Measurements from ENCODE around the gene CASP7.
"Not testable (repeated sequence)": the region's sequence is repeated elsewhere in the genome, so short reads cannot be mapped to it uniquely, and the experiment has no call there.

CASP7 gene

DNA sequence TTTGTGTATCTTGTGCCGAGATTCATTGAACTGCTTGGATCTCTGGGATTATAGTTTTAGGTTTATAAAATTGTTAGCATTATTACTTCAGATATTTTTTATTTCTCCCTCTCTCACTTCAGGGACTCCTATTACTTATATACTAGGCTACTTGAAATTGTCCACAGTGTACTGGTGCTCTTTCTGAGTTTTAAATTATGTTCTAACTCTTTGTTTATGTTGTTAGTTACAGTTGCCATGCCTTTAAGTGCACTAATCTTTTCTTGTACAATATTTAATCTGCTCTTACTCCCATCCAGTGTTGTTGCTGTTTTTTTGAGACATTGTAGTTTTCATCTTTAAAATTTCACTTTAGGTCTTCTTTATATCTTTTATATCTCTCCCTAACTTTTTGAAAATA lies 84.9 kb downstream of the CASP7 start:
- H3K36me3 ChIP-seq (ENCODE audit: control insufficient read depth in 1 of 2, insufficient read depth in 2 of 2, low read length in 2 of 2): no peaks in the 10 kb centered on the region
- H3K4me3 ChIP-seq (ENCODE audit: low read depth in 1 of 2, low read length in 2 of 2): no peak overlapping the region
- H3K27ac ChIP-seq (ENCODE audit: low read length): no peak overlapping the region
- H3K4me1 ChIP-seq (ENCODE audit: control insufficient read depth in 1 of 2, insufficient read depth in 2 of 2, low read length in 2 of 2): no peaks in the 10 kb centered on the region
- peaks cover 0 to 7% of the 10 kb centered on the region in 2 donors for H3K9me3 ChIP-seq (ENCODE audit: control insufficient read depth in 1 of 2, low read length in 2 of 2)
- H3K27me3 ChIP-seq (ENCODE audit: low read depth, low read length): no peaks in the 10 kb centered on the region

DNA sequence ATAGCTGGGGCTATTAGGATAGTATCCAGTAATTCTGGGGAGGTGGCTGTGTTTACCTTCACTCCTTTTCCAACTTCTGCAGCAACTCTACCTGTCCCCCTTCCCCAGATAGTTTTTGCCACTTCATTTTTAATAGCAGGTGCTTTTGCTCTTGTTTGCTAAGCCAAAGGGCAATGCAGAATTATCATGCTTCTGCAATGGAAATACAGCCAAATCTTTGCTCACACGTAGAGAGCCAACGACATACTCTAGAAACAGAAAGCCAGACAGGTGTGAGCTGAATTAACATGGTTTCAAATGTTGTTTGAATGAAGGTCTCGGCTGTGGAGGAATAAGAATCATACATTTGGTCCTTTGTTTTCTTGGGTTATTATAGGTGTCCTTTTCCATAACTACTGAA lies 86.2 kb downstream of the CASP7 start:
- H3K4me3 ChIP-seq (ENCODE audit: low read depth in 1 of 2, low read length in 2 of 2): no peak overlapping the region
- H3K27ac ChIP-seq (ENCODE audit: low read length): peak overlapping the region; percentile 12
- H3K9me3 ChIP-seq (ENCODE audit: control insufficient read depth in 1 of 2, low read length in 2 of 2): peaks cover 0 to 7% of the 10 kb centered on the region in 2 donors
- no peaks in the 10 kb centered on the region for H3K36me3 ChIP-seq (ENCODE audit: control insufficient read depth in 1 of 2, insufficient read depth in 2 of 2, low read length in 2 of 2)
- no peaks in the 10 kb centered on the region for H3K27me3 ChIP-seq (ENCODE audit: low read depth, low read length)
- H3K4me1 ChIP-seq (ENCODE audit: control insufficient read depth in 1 of 2, insufficient read depth in 2 of 2, low read length in 2 of 2): no peaks in the 10 kb centered on the region

DNA sequence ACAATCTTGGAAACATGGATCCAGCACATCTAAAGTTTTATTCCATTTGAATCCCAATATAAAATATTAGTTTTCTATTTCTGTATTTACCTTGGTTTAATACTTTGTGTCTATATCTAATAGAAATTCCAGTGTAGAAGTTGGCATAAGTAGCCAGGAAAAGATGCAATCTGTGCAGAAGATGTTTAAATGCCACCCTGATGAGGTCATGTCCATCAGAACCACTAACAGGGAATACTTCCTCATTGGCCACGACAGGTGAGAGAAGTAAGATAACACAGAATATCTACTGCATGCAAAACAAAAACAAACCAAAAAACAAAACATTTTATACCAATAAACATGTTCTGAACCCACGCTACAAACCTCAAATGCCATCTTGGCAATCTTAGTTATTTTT lies 87.5 kb downstream of the CASP7 start:
- peaks cover 0 to 7% of the 10 kb centered on the region in 2 donors for H3K9me3 ChIP-seq (ENCODE audit: control insufficient read depth in 1 of 2, low read length in 2 of 2)
- no peaks in the 10 kb centered on the region for H3K36me3 ChIP-seq (ENCODE audit: control insufficient read depth in 1 of 2, insufficient read depth in 2 of 2, low read length in 2 of 2)
- H3K4me1 ChIP-seq (ENCODE audit: control insufficient read depth in 1 of 2, insufficient read depth in 2 of 2, low read length in 2 of 2): no peaks in the 10 kb centered on the region
- H3K27ac ChIP-seq (ENCODE audit: low read length): no peak overlapping the region
- no peaks in the 10 kb centered on the region for H3K27me3 ChIP-seq (ENCODE audit: low read depth, low read length)
- no peak overlapping the region for H3K4me3 ChIP-seq (ENCODE audit: low read depth in 1 of 2, low read length in 2 of 2)

DNA sequence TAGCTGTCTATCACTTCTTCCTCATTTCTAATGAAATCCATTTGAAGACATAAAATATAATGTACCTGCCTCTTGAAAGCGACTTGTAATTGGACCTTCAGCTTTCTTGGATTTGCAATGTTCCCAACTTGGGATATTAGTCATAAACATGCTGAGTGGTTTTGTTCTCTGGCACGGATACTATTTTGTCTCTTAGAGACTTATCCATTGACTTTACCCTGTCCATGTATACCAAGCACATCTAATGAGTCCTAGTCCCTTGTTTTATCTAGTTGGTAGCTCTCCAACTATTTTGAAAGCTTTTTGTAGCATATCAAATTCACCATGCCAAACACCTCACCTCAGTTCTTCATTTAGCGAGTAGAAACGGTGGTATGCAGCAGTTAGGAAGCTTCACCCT lies 90.6 kb downstream of the CASP7 start:
- Histone ChIP-seq H3K9me3 (ENCODE audit: control insufficient read depth in 1 of 2, low read length in 2 of 2) (no peaks in the 10 kb centered on the region), H3K4me1 (ENCODE audit: control insufficient read depth in 1 of 2, insufficient read depth in 2 of 2, low read length in 2 of 2) (no peaks in the 10 kb centered on the region)

DNA sequence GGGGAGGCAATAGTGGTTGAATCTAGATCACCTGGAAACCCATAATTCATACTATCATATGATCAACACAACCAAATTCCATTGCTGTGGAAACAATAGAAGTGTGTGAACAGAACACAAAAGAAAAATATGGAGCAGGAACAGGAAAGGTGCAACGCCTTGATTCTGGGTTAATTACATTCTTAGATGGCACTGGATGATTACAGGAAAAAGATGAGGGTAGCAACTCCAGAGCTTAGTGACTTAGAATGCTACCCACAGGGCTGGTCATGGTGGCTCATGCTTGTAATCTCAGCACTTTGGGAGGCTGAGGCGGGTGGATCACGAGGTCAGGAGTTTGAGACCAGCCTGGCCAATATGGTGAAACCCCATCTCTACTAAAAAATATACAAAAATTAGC lies 91.4 kb downstream of the CASP7 start:
- not testable (repeated sequence) for H3K9me3 ChIP-seq (ENCODE audit: control insufficient read depth in 1 of 2, low read length in 2 of 2); H3K27ac ChIP-seq (ENCODE audit: low read length); H3K27me3 ChIP-seq (ENCODE audit: low read depth, low read length); H3K4me1 ChIP-seq (ENCODE audit: control insufficient read depth in 1 of 2, insufficient read depth in 2 of 2, low read length in 2 of 2); H3K4me3 ChIP-seq (ENCODE audit: low read depth in 1 of 2, low read length in 2 of 2); H3K36me3 ChIP-seq (ENCODE audit: control insufficient read depth in 1 of 2, insufficient read depth in 2 of 2, low read length in 2 of 2)

More for the DNA sequence above, 90.6 kb downstream of the CASP7 start:
- no peaks in the 10 kb centered on the region for H3K36me3 ChIP-seq (ENCODE audit: control insufficient read depth in 1 of 2, insufficient read depth in 2 of 2, low read length in 2 of 2)
- H3K4me3 ChIP-seq (ENCODE audit: low read depth in 1 of 2, low read length in 2 of 2): no peak overlapping the region
- no peaks in the 10 kb centered on the region for H3K27me3 ChIP-seq (ENCODE audit: low read depth, low read length)
- no peak overlapping the region for H3K27ac ChIP-seq (ENCODE audit: low read length)

GRCh38 chr10:113775686-113776294 lies 96.1 kb downstream of the CASP7 start:
- no peaks in the 10 kb centered on the region for H3K27me3 ChIP-seq (ENCODE audit: low read depth, low read length)
- H3K4me3 ChIP-seq (ENCODE audit: low read depth in 1 of 2, low read length in 2 of 2): no peak overlapping the region

GRCh38 chr10:113776553-113776952 lies 96.8 kb downstream of the CASP7 start:
- Histone ChIP-seq H3K9me3 (ENCODE audit: control insufficient read depth in 1 of 2, low read length in 2 of 2) (no peaks in the 10 kb centered on the region), H3K36me3 (ENCODE audit: control insufficient read depth in 1 of 2, insufficient read depth in 2 of 2, low read length in 2 of 2) (no peaks in the 10 kb centered on the region), H3K27me3 (ENCODE audit: low read depth, low read length) (no peaks in the 10 kb centered on the region), H3K4me1 (ENCODE audit: control insufficient read depth in 1 of 2, insufficient read depth in 2 of 2, low read length in 2 of 2) (no peaks in the 10 kb centered on the region), H3K4me3 (ENCODE audit: low read depth in 1 of 2, low read length in 2 of 2) (no peak overlapping the region), H3K27ac (ENCODE audit: low read length) (no peak overlapping the region)

More at GRCh38 chr10:113775686-113776294, 96.1 kb downstream of the CASP7 start:
- Histone ChIP-seq H3K27ac (ENCODE audit: low read length) (no peak overlapping the region), H3K9me3 (ENCODE audit: control insufficient read depth in 1 of 2, low read length in 2 of 2) (no peaks in the 10 kb centered on the region), H3K36me3 (ENCODE audit: control insufficient read depth in 1 of 2, insufficient read depth in 2 of 2, low read length in 2 of 2) (no peaks in the 10 kb centered on the region), H3K4me1 (ENCODE audit: control insufficient read depth in 1 of 2, insufficient read depth in 2 of 2, low read length in 2 of 2) (no peaks in the 10 kb centered on the region)

Data from muscle layer of duodenum (tissue), 2 donors.